Thyroid gland (tissue), 4 donors: Measurements from ENCODE around the gene LRMDA.

Experiments used
- CTCF ChIP-seq, 6 experiments: fragments of 200-600 bp in 3 of 6; fragments of 450-650 bp in 3 of 6; sonication (generic) in 3 of 6; IDR thresholded peaks; one replicate each; pipeline ENCODE4 v1.5.1; 2016 to 2019; ENCODE audit warnings: antibody characterized with exemption in 6 of 6, mild to moderate bottlenecking in 2 of 6, inconsistent platforms in 1 of 6, moderate library complexity in 1 of 6
- POLR2A ChIP-seq, 2 donors: fragments of 450-650 bp; IDR thresholded peaks; one replicate each; pipeline ENCODE4 v1.6.1; 2017; ENCODE audit warnings: antibody characterized with exemption in 2 of 2, mild to moderate bottlenecking in 2 of 2, moderate library complexity in 1 of 2

GRCh38 chr10:75572478-75572877 is 141.1 kb downstream of the LRMDA start:
- TF ChIP-seq CTCF (IDR thresholded peaks at IDR 0.05), result no peak
- TF ChIP-seq POLR2A (IDR thresholded peaks at IDR 0.05), result no peak
